HG03342 (cell line): ENCODE measurements around the gene LSS.
A peak's percentile ranks its signal among the peaks of the same experiment; 100 is the strongest.

Experiments
- ATAC-seq: cut with Tn5 transposase; IDR thresholded peaks from one replicate; pipeline ENCODE4 v1.9.1; 2021; ENCODE audit warnings: mild to moderate bottlenecking, moderate library complexity; ENCODE audit not compliant: unreplicated experiment

The LSS gene

GRCh38 chr21:46228345-46229051 lies at the start of gene LSS:
TSS of gene LSS (minus strand) at chr21:46228774. CDS start at chr21:46228745, 29 bp downstream.
- ATAC-seq, result peak; percentile 83

- ATAC-seq, result no peak
Measured at GRCh38 chr21:46274797-46275390, 46.3 kb upstream of the LSS start.

- no peak for ATAC-seq
Measured at GRCh38 chr21:46273341-46273740, 44.8 kb upstream of the LSS start.

GRCh38 chr21:46269466-46269865 lies 40.9 kb upstream of the LSS start:
- ATAC-seq, result no peak

GRCh38 chr21:46268371-46268770 lies 39.8 kb upstream of the LSS start:
- no peak for ATAC-seq

GRCh38 chr21:46266946-46267345 lies 38.4 kb upstream of the LSS start:
- ATAC-seq, result no peak

GRCh38 chr21:46265736-46266525 lies 37.4 kb upstream of the LSS start:
- no peak for ATAC-seq

GRCh38 chr21:46264690-46265144 lies 36.1 kb upstream of the LSS start:
- ATAC-seq, result no peak

GRCh38 chr21:46264046-46264689 lies 35.6 kb upstream of the LSS start:
- no peak for ATAC-seq

- no peak for ATAC-seq
Measured at GRCh38 chr21:46256501-46256994, 28.0 kb upstream of the LSS start.

- ATAC-seq, result no peak
Measured at GRCh38 chr21:46255758-46256337, 27.3 kb upstream of the LSS start.

- no peak for ATAC-seq
Measured at GRCh38 chr21:46255166-46255565, 26.6 kb upstream of the LSS start.

- ATAC-seq, result peak; percentile 42
Measured at GRCh38 chr21:46254208-46254975, 25.8 kb upstream of the LSS start.

- ATAC-seq, result peak; percentile 51
Measured at GRCh38 chr21:46253610-46254124, 25.1 kb upstream of the LSS start.

GRCh38 chr21:46252840-46253239 lies 24.3 kb upstream of the LSS start:
- no peak for ATAC-seq

- ATAC-seq, result no peak
Measured at GRCh38 chr21:46250146-46250725, 21.7 kb upstream of the LSS start.

- ATAC-seq, result no peak
Measured at GRCh38 chr21:46248827-46249226, 20.3 kb upstream of the LSS start.

GRCh38 chr21:46248422-46248782 lies 19.8 kb upstream of the LSS start:
- ATAC-seq, result no peak

- ATAC-seq, result no peak
Measured at GRCh38 chr21:46247699-46248421, 19.3 kb upstream of the LSS start.
